Prostate gland (tissue), 2 donors: ENCODE measurements around the gene SIRT7. TPM values are rescaled to one million over a fixed set of nuclear protein-coding genes. Genes with fewer than 3 reads are reported as not detected.

Source experiments
- DNase-seq: peaks from one replicate; pipeline ENCODE4 v3.0.0-alpha.2; 2019; ENCODE audit warnings: low spot score
- H3K27ac ChIP-seq, 2 donors: fragments of 200-600 bp; sonication (generic); 2 replicates each; pipeline ENCODE4 v1.5.1; 2017 to 2019
- H3K27me3 ChIP-seq: fragments of 200-600 bp; sonication (generic); replicated peaks from 2 replicates; pipeline ENCODE4 v1.5.1; 2019; ENCODE audit not compliant: insufficient read depth
- H3K36me3 ChIP-seq, 2 donors: fragments of 200-600 bp; sonication (generic); 1 replicate in 1 of 2; 2 replicates in 1 of 2; pipeline versions ENCODE4 v1.5.1 to v1.8.1; 2017 to 2019
- H3K4me1 ChIP-seq: fragments of 200-600 bp; sonication (generic); replicated peaks from 2 replicates; pipeline ENCODE4 v1.5.1; 2019
- H3K4me3 ChIP-seq, 2 donors: fragments of 200-600 bp; sonication (generic); 2 replicates each; pipeline ENCODE4 v1.5.1; 2017 to 2019
- H3K9me3 ChIP-seq: fragments of 200-600 bp; sonication (generic); 2 replicates; pipeline ENCODE4 v1.5.1; 2017
- CTCF ChIP-seq, 4 experiments: fragments of 200-600 bp in 2 of 4; fragments of 450-650 bp in 2 of 4; sonication (generic) in 2 of 4; IDR thresholded peaks; 1 replicate in 3 of 4; 2 replicates in 1 of 4; pipeline ENCODE4 v1.5.1; 2016 to 2019; ENCODE audit warnings: antibody characterized with exemption in 4 of 4, mild to moderate bottlenecking in 2 of 4, moderate library complexity in 2 of 4
- POLR2A ChIP-seq: fragments of 450-650 bp; IDR thresholded peaks from one replicate; pipeline ENCODE4 v1.6.1; 2016; ENCODE audit warnings: antibody characterized with exemption, mild to moderate bottlenecking
- POLR2AphosphoS5 ChIP-seq: sonication (generic); formaldehyde crosslinking; IDR thresholded peaks from one replicate; pipeline ENCODE4 v1.6.1; 2017; ENCODE audit warnings: antibody characterized with exemption
- WGBS: methylation state at CpG from one replicate; pipeline ENCODE4 v1.1.5; 2018; 5-methylcytosine and 5-hydroxymethylcytosine counted together
- intact Hi-C: fragments of 100-400 bp; cut with DNase I; formaldehyde crosslinking; loops from one replicate; pipeline ENCODE4 v1.14.2; 2022
- total RNA-seq, 2 donors: library from RNA; depleted of rRNA; stranded (reverse); fragments of >200 nt; gene quantifications; one replicate each; pipeline ENCODE4 v1.1.0, GENCODE V29; 2016

The SIRT7 gene
- total RNA-seq, 2 donors from 2014 or later, result 22.4 to 39.9 TPM

GRCh38 chr17:81908793-81909192, 9.2 kb downstream of the SIRT7 start:
- TF ChIP-seq CTCF (IDR thresholded peaks at IDR 0.05) (no peak), POLR2A (no peak), POLR2AphosphoS5 (no peak)
- Histone ChIP-seq H3K27ac (no peak overlapping the region), H3K9me3 (no peaks in the 10 kb centered on the region), H3K36me3 (peaks cover 4 to 5% of the 10 kb centered on the region in 2 donors), H3K4me3 (no peak overlapping the region), H3K27me3 (no peaks in the 10 kb centered on the region), H3K4me1 (peaks cover 6% of the 10 kb centered on the region)
- intact Hi-C loops, result no loop called here
- WGBS, result 96% methylated on average over 11 of the region's 11 CpGs
- no peak for DNase-seq

- no peak for TF ChIP-seq POLR2A
- no peak for TF ChIP-seq CTCF (IDR thresholded peaks at IDR 0.05)
- no peak for TF ChIP-seq POLR2AphosphoS5
- Histone ChIP-seq H3K4me1 (peaks cover 8% of the 10 kb centered on the region), H3K27me3 (no peaks in the 10 kb centered on the region), H3K9me3 (no peaks in the 10 kb centered on the region), H3K36me3 (no peaks in the 10 kb centered on the region), H3K4me3 (no peak overlapping the region), H3K27ac (no peak overlapping the region)
- intact Hi-C loops, result no loop called here
- DNase-seq, result no peak
- WGBS, result 95% methylated on average over 16 of the region's 26 CpGs
These were observed 10.5 kb downstream of the SIRT7 start for GRCh38 chr17:81907219-81908145.

- WGBS, result 91% methylated on average over 15 of the region's 15 CpGs
- Histone ChIP-seq H3K4me3 (no peak overlapping the region), H3K4me1 (peaks cover 10% of the 10 kb centered on the region), H3K27ac (no peak overlapping the region), H3K36me3 (no peaks in the 10 kb centered on the region), H3K9me3 (no peaks in the 10 kb centered on the region), H3K27me3 (no peaks in the 10 kb centered on the region)
- intact Hi-C loops, result no loop called here
- no peak for DNase-seq
- TF ChIP-seq CTCF (IDR thresholded peaks at IDR 0.05) (no peak), POLR2A (no peak), POLR2AphosphoS5 (no peak)
These were observed 11.3 kb downstream of the SIRT7 start for GRCh38 chr17:81906476-81907218.

GRCh38 chr17:81905993-81906392, 12.0 kb downstream of the SIRT7 start:
- Histone ChIP-seq H3K27me3 (no peaks in the 10 kb centered on the region), H3K4me3 (no peak overlapping the region), H3K9me3 (no peaks in the 10 kb centered on the region), H3K4me1 (peaks cover 10% of the 10 kb centered on the region), H3K27ac (no peak overlapping the region), H3K36me3 (no peaks in the 10 kb centered on the region)
- TF ChIP-seq POLR2AphosphoS5 (no peak), CTCF (IDR thresholded peaks at IDR 0.05) (no peak), POLR2A (no peak)
- no peak for DNase-seq
- intact Hi-C loops, result no loop called here
- 92% methylated on average over 10 of the region's 10 CpGs for WGBS
